Limb (tissue), 2 donors: ENCODE measurements around the gene TLR7.

Experiments used
- DNase-seq, 2 donors: peaks; one replicate each; pipeline ENCODE4 v3.0.0-alpha.2; 2016; ENCODE audit errors: extremely low spot score in 2 of 2

The TLR7 gene

DNA sequence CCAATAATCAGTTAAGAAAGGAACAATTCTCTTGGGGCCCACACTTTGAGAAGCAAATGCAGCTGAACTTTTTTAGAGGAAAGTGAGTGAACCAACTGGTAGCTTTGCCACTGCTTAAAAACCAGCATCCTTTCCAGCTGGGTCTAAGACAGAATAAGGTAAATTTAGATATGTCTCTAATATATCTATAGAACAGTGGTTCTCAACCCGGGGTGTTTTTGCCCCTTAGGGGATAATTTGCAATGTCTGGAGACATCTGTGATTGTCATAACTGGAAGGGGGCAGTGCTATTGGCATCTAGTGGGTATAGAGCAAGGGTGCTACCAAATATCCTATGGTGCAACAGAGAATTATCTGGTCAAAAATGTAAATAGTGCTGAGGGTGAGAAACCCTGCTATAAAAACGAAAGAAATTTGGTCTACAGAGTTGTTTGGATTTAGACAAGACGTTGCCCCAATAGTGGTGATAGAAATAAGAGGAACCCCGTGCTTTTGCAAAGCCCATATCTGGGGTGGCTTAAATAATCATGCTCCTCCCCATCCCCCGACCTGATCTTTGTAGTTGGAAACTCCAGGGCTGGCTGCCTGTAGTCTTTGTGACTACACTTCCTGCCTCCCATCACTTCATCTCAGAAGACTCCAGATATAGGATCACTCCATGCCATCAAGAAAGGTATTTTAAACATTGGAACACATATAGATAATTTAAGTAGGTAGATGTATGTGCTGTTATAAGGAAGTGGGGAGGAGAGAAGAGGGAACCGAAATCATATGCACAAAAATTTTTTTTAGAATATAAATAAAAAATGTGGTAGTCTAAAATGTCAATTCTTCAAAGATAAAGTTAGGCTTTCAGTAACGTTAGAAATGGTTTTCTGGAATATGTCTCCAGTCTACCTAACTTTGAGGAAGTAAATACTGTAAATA lies at the start of gene TLR7:
TLR7 (plus strand) TSS at position 622 of the 927 bp plus-strand sequence. CDS start 507 bp downstream, outside the sequence.
- DNase-seq, result no peak

GRCh38 chrX:12817528-12817927 lies 49.3 kb upstream of the TLR7 start:
- no peak for DNase-seq

GRCh38 chrX:12819222-12819621 lies 47.6 kb upstream of the TLR7 start:
- no peak for DNase-seq

DNA sequence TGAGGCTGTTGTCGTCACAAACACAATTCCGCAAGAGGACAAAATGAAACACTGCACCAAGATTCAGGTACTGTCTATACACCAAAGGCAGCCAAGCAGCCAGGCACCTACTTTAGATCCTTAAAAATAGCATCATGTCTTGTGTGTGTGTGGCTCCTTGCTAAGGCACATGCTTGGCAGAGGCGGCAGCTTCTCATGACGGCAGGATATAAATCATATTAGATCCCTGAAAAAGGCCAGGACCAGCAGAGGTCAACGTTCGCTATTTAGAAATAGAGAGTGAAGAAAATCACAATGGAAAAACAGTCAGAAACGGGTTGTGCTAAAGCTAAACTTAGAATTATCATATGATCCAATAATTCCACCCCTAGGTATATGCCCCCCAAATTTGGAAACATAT lies 46.1 kb upstream of the TLR7 start:
- DNase-seq, result no peak

DNA sequence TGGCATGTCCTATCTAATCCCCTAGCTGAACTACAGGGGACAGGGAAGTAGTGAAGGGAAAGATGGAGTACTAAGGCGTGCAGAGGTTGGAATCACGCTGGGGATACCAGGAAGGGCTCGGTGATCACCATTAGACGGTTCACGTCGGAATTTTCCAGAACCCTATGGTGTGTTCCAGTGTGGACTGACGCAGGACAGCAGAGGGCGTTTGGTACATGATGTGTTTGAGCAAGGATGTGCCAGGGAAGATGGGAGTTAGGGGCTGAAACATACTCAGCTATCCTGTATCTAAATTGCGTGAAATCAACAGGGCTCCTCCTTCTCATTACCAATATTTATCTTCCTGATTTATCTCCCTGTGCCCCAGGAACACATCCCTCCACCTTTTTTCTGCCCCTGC lies 41.9 kb upstream of the TLR7 start:
- DNase-seq, result no peak

GRCh38 chrX:12825801-12826200 lies 41.1 kb upstream of the TLR7 start:
- DNase-seq, result no peak

- DNase-seq, result no peak
Measured at GRCh38 chrX:12843061-12843667, 23.7 kb upstream of the TLR7 start.

- DNase-seq, result no peak
Measured at GRCh38 chrX:12843668-12844279, 23.1 kb upstream of the TLR7 start.

GRCh38 chrX:12844319-12844718 lies 22.6 kb upstream of the TLR7 start:
- no peak for DNase-seq

DNA sequence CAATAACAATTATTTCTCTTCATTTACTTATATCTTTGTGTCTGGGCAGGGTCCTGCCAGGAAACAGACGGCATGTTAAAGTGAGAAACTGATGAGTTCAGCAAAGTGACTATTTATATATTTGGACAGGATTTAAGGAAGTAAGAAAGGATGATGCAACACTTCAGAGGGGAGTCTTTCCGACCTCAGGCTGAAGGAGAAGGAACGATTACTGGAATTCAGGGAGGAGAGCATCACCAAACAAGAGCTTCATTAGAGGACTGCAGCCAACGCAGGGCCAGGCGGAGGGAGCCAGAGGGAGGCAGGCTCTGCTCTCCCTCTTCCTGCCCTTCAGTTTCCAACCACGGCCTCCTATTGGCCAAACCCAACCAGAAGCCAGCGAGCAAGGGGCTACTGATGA lies 1.5 kb upstream of the TLR7 start:
- DNase-seq, result no peak

DNA sequence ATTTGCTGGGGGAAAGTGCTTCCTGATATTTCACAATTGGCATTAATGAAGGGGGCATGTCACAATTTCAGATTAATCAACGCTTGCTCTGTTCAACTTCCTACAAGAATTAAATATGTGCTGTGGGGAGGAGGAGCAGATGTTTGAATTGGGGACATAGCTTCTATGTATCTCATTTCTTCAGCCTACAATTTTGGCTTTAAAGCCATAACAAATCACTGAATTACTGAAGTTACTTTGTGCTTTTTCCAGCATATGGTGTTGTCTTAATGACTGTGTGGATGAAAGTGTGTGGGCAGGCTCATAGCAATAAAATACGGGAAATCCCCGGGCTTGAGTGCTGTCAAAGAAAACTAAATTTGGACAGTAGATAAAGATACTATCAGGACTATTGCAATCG lies 813 bp downstream of the TLR7 start:
- no peak for DNase-seq

DNA sequence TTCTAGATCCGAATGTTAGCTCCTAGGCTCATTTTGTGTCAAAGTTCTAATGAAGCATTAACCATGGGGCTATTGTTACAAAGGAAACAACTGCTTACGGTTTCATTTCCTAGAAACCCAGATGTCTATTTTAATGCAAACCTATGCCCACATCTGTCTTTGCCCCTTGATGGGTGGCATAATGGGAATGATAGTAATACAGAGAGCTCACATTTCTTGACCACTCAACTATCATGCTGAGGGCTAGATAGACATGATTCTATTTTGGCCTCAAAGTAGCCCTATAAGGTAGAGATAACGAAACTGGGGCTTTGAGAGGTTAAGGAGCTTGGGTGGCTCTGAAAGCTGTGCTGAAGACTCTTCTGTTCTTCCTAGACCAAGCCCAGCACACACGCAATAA lies 1.9 kb downstream of the TLR7 start:
- DNase-seq, result no peak

DNA sequence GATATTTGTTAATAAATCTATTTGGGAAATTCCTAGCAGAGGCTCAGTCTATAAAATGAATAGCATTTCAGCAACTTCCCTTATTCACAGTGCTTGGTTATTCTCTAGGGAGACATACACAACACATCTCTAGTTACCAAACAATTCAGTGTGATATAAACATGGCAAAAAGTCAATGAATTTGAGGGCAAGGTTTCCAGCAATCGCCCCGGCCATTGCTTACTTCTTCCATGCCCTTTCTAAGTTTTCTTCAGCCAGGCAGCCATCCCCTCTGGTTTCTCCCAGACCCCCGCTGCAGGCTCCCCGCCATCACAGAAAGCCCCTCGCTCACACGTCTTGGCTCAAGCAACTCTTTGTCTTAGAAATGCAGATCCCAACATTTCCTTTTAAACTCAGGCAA lies 4.4 kb downstream of the TLR7 start:
- no peak for DNase-seq

- DNase-seq, result no peak
Measured at GRCh38 chrX:12872741-12873140, 5.9 kb downstream of the TLR7 start.

DNA sequence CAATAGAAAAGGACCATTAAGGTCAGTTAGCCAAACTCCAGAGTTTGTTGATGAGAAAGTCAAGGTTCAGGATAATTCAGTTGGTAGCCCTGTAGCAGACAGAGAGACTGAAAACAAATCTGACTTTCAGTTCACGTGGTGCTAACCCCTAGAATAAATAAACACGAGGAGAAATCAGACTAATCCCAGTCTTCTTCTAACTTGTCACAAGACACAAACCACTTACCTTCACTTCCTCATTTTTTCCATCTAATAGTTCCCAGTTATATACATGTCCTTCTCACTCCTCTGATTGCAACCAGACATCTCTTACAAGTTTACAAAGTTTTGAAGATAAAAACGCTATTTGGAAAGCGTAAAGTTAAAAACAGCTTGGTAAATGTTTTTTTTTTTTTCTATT lies 7.7 kb downstream of the TLR7 start:
- DNase-seq, result no peak

- DNase-seq, result no peak
Measured at GRCh38 chrX:12877386-12877785, 10.5 kb downstream of the TLR7 start.

DNA sequence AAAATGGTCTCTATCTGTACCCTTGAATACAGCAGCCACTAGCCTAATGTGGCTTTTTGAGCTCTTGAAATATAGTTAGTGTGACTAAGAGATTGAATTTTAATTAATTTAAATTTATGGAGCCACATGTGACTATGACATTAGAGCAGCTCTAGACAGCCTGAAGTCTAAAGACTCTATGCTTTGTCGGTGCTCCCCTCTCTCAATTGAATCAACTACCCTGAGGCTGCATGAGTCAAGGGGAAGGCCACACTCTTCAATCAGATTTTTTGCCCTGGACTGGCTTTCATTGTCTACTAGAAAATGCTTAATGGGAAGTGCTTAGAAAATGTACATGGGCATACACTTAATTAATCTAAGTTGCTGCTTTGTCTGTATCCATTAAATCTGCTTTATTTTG lies 11.7 kb downstream of the TLR7 start:
- DNase-seq, result no peak

DNA sequence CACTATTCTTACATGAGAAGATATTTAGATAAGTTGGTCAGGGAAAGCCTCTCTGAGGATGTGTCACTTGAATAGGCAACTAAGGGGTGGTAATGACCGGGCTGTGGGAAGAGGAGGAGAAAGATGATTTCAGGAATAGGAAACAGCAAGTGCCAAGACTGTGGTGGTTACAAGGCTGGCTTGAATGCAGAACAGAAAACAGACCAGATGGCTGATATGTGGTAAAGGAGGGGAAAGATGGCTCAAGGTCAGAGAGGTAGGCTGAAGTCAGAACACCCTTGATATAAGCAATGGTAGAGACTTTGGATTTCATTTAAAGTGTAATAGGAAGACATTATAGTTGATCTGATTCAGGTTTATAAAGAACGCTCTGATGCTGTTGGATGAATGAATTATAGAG lies 15.0 kb downstream of the TLR7 start:
- no peak for DNase-seq

DNA sequence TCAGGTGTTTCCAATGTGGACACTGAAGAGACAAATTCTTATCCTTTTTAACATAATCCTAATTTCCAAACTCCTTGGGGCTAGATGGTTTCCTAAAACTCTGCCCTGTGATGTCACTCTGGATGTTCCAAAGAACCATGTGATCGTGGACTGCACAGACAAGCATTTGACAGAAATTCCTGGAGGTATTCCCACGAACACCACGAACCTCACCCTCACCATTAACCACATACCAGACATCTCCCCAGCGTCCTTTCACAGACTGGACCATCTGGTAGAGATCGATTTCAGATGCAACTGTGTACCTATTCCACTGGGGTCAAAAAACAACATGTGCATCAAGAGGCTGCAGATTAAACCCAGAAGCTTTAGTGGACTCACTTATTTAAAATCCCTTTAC lies 18.6 kb downstream of the TLR7 start:
- no peak for DNase-seq

DNA sequence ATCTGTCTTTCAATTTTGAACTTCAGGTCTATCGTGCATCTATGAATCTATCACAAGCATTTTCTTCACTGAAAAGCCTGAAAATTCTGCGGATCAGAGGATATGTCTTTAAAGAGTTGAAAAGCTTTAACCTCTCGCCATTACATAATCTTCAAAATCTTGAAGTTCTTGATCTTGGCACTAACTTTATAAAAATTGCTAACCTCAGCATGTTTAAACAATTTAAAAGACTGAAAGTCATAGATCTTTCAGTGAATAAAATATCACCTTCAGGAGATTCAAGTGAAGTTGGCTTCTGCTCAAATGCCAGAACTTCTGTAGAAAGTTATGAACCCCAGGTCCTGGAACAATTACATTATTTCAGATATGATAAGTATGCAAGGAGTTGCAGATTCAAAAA lies 19.7 kb downstream of the TLR7 start:
- no peak for DNase-seq

GRCh38 chrX:12887141-12887540 lies 20.3 kb downstream of the TLR7 start:
- DNase-seq, result no peak

DNA sequence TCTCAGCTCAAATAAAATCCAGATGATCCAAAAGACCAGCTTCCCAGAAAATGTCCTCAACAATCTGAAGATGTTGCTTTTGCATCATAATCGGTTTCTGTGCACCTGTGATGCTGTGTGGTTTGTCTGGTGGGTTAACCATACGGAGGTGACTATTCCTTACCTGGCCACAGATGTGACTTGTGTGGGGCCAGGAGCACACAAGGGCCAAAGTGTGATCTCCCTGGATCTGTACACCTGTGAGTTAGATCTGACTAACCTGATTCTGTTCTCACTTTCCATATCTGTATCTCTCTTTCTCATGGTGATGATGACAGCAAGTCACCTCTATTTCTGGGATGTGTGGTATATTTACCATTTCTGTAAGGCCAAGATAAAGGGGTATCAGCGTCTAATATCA lies 20.9 kb downstream of the TLR7 start:
- no peak for DNase-seq

GRCh38 chrX:12890467-12890866 lies 23.6 kb downstream of the TLR7 start:
- no peak for DNase-seq
